NCI-H774 (cell line): ENCODE measurements around the gene ORM2.

Source experiments
- DNase-seq: peaks from one replicate; lab custom pipeline; 2025; lab: John Stamatoyannopoulos, UW

ORM2 gene

GRCh38 chr9:114294664-114295063, 35.0 kb upstream of the ORM2 start:
- no peak for DNase-seq

GRCh38 chr9:114296338-114296737, 33.3 kb upstream of the ORM2 start:
- no peak for DNase-seq

- DNase-seq: no peak
Observed at GRCh38 chr9:114299286-114300152, 30.1 kb upstream of the ORM2 start.

GRCh38 chr9:114300153-114300845, 29.4 kb upstream of the ORM2 start:
- no peak for DNase-seq

GRCh38 chr9:114300846-114301797, 28.5 kb upstream of the ORM2 start:
- DNase-seq: no peak

- DNase-seq: no peak
Observed at GRCh38 chr9:114301798-114302565, 27.7 kb upstream of the ORM2 start.

- no peak for DNase-seq
Observed at GRCh38 chr9:114302727-114303126, 26.9 kb upstream of the ORM2 start.

GRCh38 chr9:114303571-114303970, 26.1 kb upstream of the ORM2 start:
- no peak for DNase-seq

GRCh38 chr9:114303977-114304376, 25.7 kb upstream of the ORM2 start:
- DNase-seq: no peak

- DNase-seq: no peak
Observed at GRCh38 chr9:114304416-114305188, 25.1 kb upstream of the ORM2 start.

- DNase-seq: no peak
Observed at GRCh38 chr9:114307899-114308267, 21.8 kb upstream of the ORM2 start.

- no peak for DNase-seq
Observed at GRCh38 chr9:114308361-114308950, 21.2 kb upstream of the ORM2 start.

- DNase-seq: no peak
Observed at GRCh38 chr9:114309096-114309495, 20.6 kb upstream of the ORM2 start.

GRCh38 chr9:114310471-114311450, 18.9 kb upstream of the ORM2 start:
- no peak for DNase-seq

- no peak for DNase-seq
Observed at GRCh38 chr9:114311571-114312512, 17.8 kb upstream of the ORM2 start.

GRCh38 chr9:114312513-114312875, 17.2 kb upstream of the ORM2 start:
- DNase-seq: no peak

- DNase-seq: no peak
Observed at GRCh38 chr9:114313186-114313585, 16.5 kb upstream of the ORM2 start.

GRCh38 chr9:114314256-114314867, 15.3 kb upstream of the ORM2 start:
- no peak for DNase-seq
